Measurements from ENCODE around the gene RNLS.

- TF ChIP-seq CTCF (IDR thresholded peaks at IDR 0.05; ENCODE audit: low read length), result no peak
- no peak for TF ChIP-seq EZH2 (IDR thresholded peaks at IDR 0.05; ENCODE audit: borderline replicate concordance, low read length)
These were observed 88.6 kb downstream of the RNLS start for GRCh38 chr10:88494537-88494936.

Measured in OCI-LY1 (cell line).